OCI-LY7 (cell line): ENCODE measurements around the gene STYXL1. TPM values are rescaled to one million over a fixed set of nuclear protein-coding genes. Genes with fewer than 3 reads are reported as not detected.
A peak's percentile ranks its signal among the peaks of the same experiment; 100 is the strongest.
"Not testable (repeated sequence)": the region's sequence is repeated elsewhere in the genome, so short reads cannot be mapped to it uniquely, and the experiment has no call there.

Source experiments
- Bru-seq: library from RNA; stranded (reverse); fragments of 400-500 nt; gene quantifications from one replicate; lab custom pipeline; 2021; lab: Mats Ljungman, UMichigan
- BruChase-seq, 2 experiments: library from RNA; stranded (reverse); fragments of 400-500 nt; gene quantifications; one replicate each; lab custom pipeline; 2021; lab: Mats Ljungman, UMichigan
- BruUV-seq: library from RNA; stranded (reverse); fragments of 400-500 nt; replicated peaks from 2 replicates; lab custom pipeline; 2021; lab: Mats Ljungman, UMichigan
- CTCF ChIA-PET: fragments of 300-600 bp; sonication (Branson Sonifier 250); formaldehyde crosslinking; loops from one replicate; lab custom pipeline; 2022; ENCODE audit warnings: antibody characterized with exemption; ENCODE audit not compliant: unreplicated experiment; lab: Charles Lee
- POLR2A ChIA-PET: fragments of 300-600 bp; sonication (Branson Sonifier 250); formaldehyde crosslinking; loops from one replicate; lab custom pipeline; 2022; ENCODE audit warnings: antibody characterized with exemption; lab: Charles Lee
- DNase-seq: peaks from one replicate; pipeline ENCODE4 v3.0.0-alpha.2; 2015; ENCODE audit warnings: low spot score
- H2AFZ ChIP-seq: fragments of 200-600 bp; sonication (generic), shearing (Covaris generic); 2 replicates; pipeline ENCODE4 v1.6.1; 2014; ENCODE audit warnings: mild to moderate bottlenecking, antibody characterized with exemption, low read length, moderate library complexity
- H3K27ac ChIP-seq: fragments of 200-600 bp; sonication (generic); 2 replicates; pipeline ENCODE4 v1.5.1; 2014; ENCODE audit warnings: mixed run types, low read depth, mild to moderate bottlenecking, moderate library complexity, low read length, inconsistent platforms; ENCODE audit not compliant: poor library complexity, severe bottlenecking
- H3K36me3 ChIP-seq: fragments of 200-600 bp; sonication (generic); 2 replicates; pipeline ENCODE4 v1.6.1; 2014; ENCODE audit warnings: mild to moderate bottlenecking, antibody characterized with exemption, low read length, moderate library complexity, mixed read lengths; ENCODE audit not compliant: insufficient read depth
- H3K4me1 ChIP-seq: fragments of 200-600 bp; sonication (generic); 2 replicates; pipeline ENCODE4 v1.5.1; 2014; ENCODE audit warnings: mild to moderate bottlenecking, low read length; ENCODE audit not compliant: insufficient read depth, poor library complexity, severe bottlenecking
- H3K4me2 ChIP-seq: fragments of 200-600 bp; sonication (generic); 2 replicates; pipeline ENCODE4 v1.6.1; 2014; ENCODE audit warnings: mild to moderate bottlenecking, low read length
- H3K4me3 ChIP-seq: fragments of 200-600 bp; sonication (generic); 2 replicates; pipeline ENCODE4 v1.5.1; 2014; ENCODE audit warnings: mild to moderate bottlenecking, low read depth, low read length; ENCODE audit not compliant: poor library complexity, severe bottlenecking
- H3K79me2 ChIP-seq: fragments of 200-600 bp; sonication (generic); 2 replicates; pipeline ENCODE4 v1.6.1; 2016; ENCODE audit warnings: low read depth, mild to moderate bottlenecking, low read length, moderate library complexity, mixed read lengths; ENCODE audit not compliant: insufficient read depth
- H3K9me2 ChIP-seq: fragments of 200-600 bp; sonication (generic); 2 replicates; pipeline ENCODE4 v1.6.1; 2016; ENCODE audit warnings: mild to moderate bottlenecking, low read length, mixed read lengths; ENCODE audit not compliant: insufficient read depth
- H3K9me3 ChIP-seq: fragments of 200-600 bp; sonication (generic); 2 replicates; pipeline ENCODE4 v1.6.1; 2014; ENCODE audit warnings: mild to moderate bottlenecking, mixed run types, low read length, mixed read lengths
- H4K20me1 ChIP-seq: fragments of 200-600 bp; sonication (generic); 2 replicates; pipeline ENCODE4 v1.6.1; 2014; ENCODE audit warnings: mild to moderate bottlenecking, antibody characterized with exemption, low read length, moderate library complexity, mixed read lengths; ENCODE audit not compliant: insufficient read depth
- CTCF ChIP-seq: fragments of 200-600 bp; sonication (generic); conservative IDR thresholded peaks from 2 replicates; pipeline ENCODE4 v1.5.1; 2014; ENCODE audit warnings: mild to moderate bottlenecking, antibody characterized with exemption, low read length, moderate library complexity, mixed read lengths
- EZH2phosphoT487 ChIP-seq: fragments of 200-600 bp; sonication (generic); IDR thresholded peaks from 2 replicates; pipeline ENCODE4 v1.6.1; 2018; ENCODE audit warnings: low read depth, borderline replicate concordance, mild to moderate bottlenecking, mixed run types, antibody characterized with exemption, low read length, moderate library complexity, mixed read lengths
- intact Hi-C: fragments of 100-400 bp; cut with micrococcal nuclease; formaldehyde crosslinking; loops from one replicate; pipeline ENCODE4 v1.10.0; 2022; ENCODE audit not compliant: unreplicated experiment
- long read RNA-seq: library from polyadenylated mRNA; stranded (forward); transcript quantifications from one replicate; pipeline ENCODE4 v2.0.0, GENCODE V29; 2022
- total RNA-seq, 2 experiments: library from RNA; depleted of rRNA in 1 of 2; stranded (reverse); fragments of >200 nt in 1 of 2; shearing (Covaris generic) in 1 of 2; gene quantifications; 2 replicates each; pipeline ENCODE4 v1.2.3, GENCODE V29; 2014 to 2022

The STYXL1 gene
- total RNA-seq (2014; rRNA removed; shearing (Covaris generic)) (19.4 and 27.6 TPM in 2 replicates), total RNA-seq (2022) (37.4 and 40.9 TPM in 2 replicates), Bru-seq, nascent RNA (percentile 55 among the genes with signal in this experiment), BruChase-seq, experiment 1, labeled RNA remaining after a 6-hour chase (percentile 69 among the genes with signal in this experiment), BruChase-seq, experiment 2, labeled RNA remaining after a 2-hour chase (percentile 57 among the genes with signal in this experiment)
- long read RNA-seq, transcript STYXL1-206 (9 exons, 1,147 nt): major isoform, 11 of 38 reads
- long read RNA-seq, partial matches to known transcripts: 3 of 38 reads
- long read RNA-seq, other reads (novel, unspliced or antisense): 24 of 38 reads

GRCh38 chr7:76047811-76048667, at the start of gene STYXL1, which contains the start of gene MDH2:
Gene STYXL1, minus strand, starts transcription at chr7:76048000. Its CDS starts 17,477 bp downstream, at chr7:76030523.
Gene MDH2, plus strand, starts transcription at chr7:76048106. Its CDS starts 55 bp downstream, at chr7:76048161.
- Histone ChIP-seq H3K4me2 (peak within 1 kb of the TSS; percentile 91), H3K79me2 (peaks cover 67% of the 10 kb centered on the region), H3K9me3 (no peaks in the 10 kb centered on the region), H2AFZ (peak within 1 kb of the TSS; percentile 64), H3K27ac (peak within 1 kb of the TSS; percentile 74), H3K36me3 (peaks cover 33% of the 10 kb centered on the region), H3K4me3 (peak within 1 kb of the TSS; percentile 96), H3K4me1 (peaks cover 7% of the 10 kb centered on the region), H3K9me2 (no peaks in the 10 kb centered on the region), H4K20me1 (peaks cover 20% of the 10 kb centered on the region)
- POLR2A ChIA-PET: interaction anchor here (0.6 to 1.5 kb wide), 6 partner anchors 11 to 285 kb away, joined by 3 to 4 read pairs (median 3); no protein-coding TSS in a partner anchor
- intact Hi-C loops: loop anchor here (5.0 kb wide), 1 partner anchor 309 kb away; the partner anchor contains the start of gene YWHAG
- TSS peak; percentile 82 for BruUV-seq
- TF ChIP-seq CTCF: no peak
- no peak for TF ChIP-seq EZH2phosphoT487
- CTCF ChIA-PET: interaction anchor here (0.6 kb wide), 1 partner anchor 152 kb away, joined by 3 read pairs; no protein-coding TSS in a partner anchor
- DNase-seq: peak; percentile 96

GRCh38 chr7:76095908-76096307, 48.1 kb upstream of the STYXL1 start:
- Histone ChIP-seq H4K20me1 (no peaks in the 10 kb centered on the region), H3K27ac (no peak overlapping the region), H3K4me3 (no peak overlapping the region), H3K79me2 (no peaks in the 10 kb centered on the region), H3K9me2 (no peaks in the 10 kb centered on the region), H2AFZ (no peak overlapping the region), H3K9me3 (no peaks in the 10 kb centered on the region), H3K36me3 (no peaks in the 10 kb centered on the region), H3K4me2 (no peak overlapping the region), H3K4me1 (no peaks in the 10 kb centered on the region)
- no TSS peak for BruUV-seq
- intact Hi-C loops: no loop called here
- TF ChIP-seq CTCF (no peak), EZH2phosphoT487 (no peak)
- POLR2A ChIA-PET: no interaction called here
- CTCF ChIA-PET: no interaction called here
- no peak for DNase-seq

- H2AFZ ChIP-seq, CTCF ChIA-PET, H3K4me2 ChIP-seq, H3K4me3 ChIP-seq, H3K36me3 ChIP-seq, H3K4me1 ChIP-seq, H3K27ac ChIP-seq, H3K9me2 ChIP-seq, DNase-seq, H4K20me1 ChIP-seq, intact Hi-C loops, H3K79me2 ChIP-seq, BruUV-seq, H3K9me3 ChIP-seq, POLR2A ChIA-PET: not testable (repeated sequence)
Measured at GRCh38 chr7:76094326-76094725, 46.5 kb upstream of the STYXL1 start.

GRCh38 chr7:76093531-76093930, 45.7 kb upstream of the STYXL1 start:
- POLR2A ChIA-PET, BruUV-seq, intact Hi-C loops, H3K9me2 ChIP-seq, H3K9me3 ChIP-seq, H2AFZ ChIP-seq, H3K4me2 ChIP-seq, H3K79me2 ChIP-seq, DNase-seq, H3K27ac ChIP-seq, H4K20me1 ChIP-seq, H3K36me3 ChIP-seq, H3K4me1 ChIP-seq, CTCF ChIA-PET, H3K4me3 ChIP-seq: not testable (repeated sequence)
